CD4-positive, alpha-beta T cell (primary cell): ENCODE results near the gene C7orf57. TPM values are rescaled to one million over a fixed set of nuclear protein-coding genes. Genes with fewer than 3 reads are reported as not detected.

Source experiments
- ATAC-seq: fragments of 200-7000 bp; cut with Tn5 transposase; one replicate; pipeline ENCODE4 v1.10.0; 2022; ENCODE audit warnings: mild to moderate bottlenecking; ENCODE audit not compliant: poor library complexity
- CTCF ChIA-PET: fragments of 350-600 bp; sonication (Branson Sonifier 250); formaldehyde crosslinking; loops from one replicate; lab custom pipeline; 2021; ENCODE audit warnings: antibody characterized with exemption, inconsistent platforms; lab: Charles Lee
- POLR2A ChIA-PET: fragments of 350-600 bp; sonication (Branson Sonifier 250); formaldehyde crosslinking; loops from one replicate; lab custom pipeline; 2021; ENCODE audit warnings: antibody characterized with exemption, inconsistent platforms; lab: Charles Lee
- DNase-seq, 14 experiments: peaks; one replicate each; pipeline ENCODE4 v3.0.0-alpha.2; 2013 to 2020; ENCODE audit warnings: mixed read lengths in 2 of 14
- H3K27ac ChIP-seq, 2 donors: one replicate each; pipeline versions ENCODE4 v1.5.1 to v1.7.0; 2013; ENCODE audit warnings: low read length in 2 of 2, low read depth in 1 of 2, mild to moderate bottlenecking in 1 of 2
- H3K27me3 ChIP-seq, 2 experiments: 1 replicate in 1 of 2; 2 replicates in 1 of 2; pipeline versions ENCODE4 v1.6.1 to v1.7.0; 2013; ENCODE audit warnings: low read length in 2 of 2, control low read depth in 1 of 2, mild to moderate bottlenecking in 1 of 2, moderate library complexity in 1 of 2; ENCODE audit not compliant: insufficient read depth in 2 of 2, control insufficient read depth in 1 of 2
- H3K36me3 ChIP-seq: one replicate; pipeline ENCODE4 v1.6.1; 2013; ENCODE audit warnings: low read length, control low read depth; ENCODE audit not compliant: insufficient read depth
- H3K4me1 ChIP-seq: one replicate; pipeline ENCODE4 v1.6.1; 2013; ENCODE audit warnings: low read length, control low read depth; ENCODE audit not compliant: insufficient read depth
- H3K4me3 ChIP-seq: one replicate; pipeline ENCODE4 v1.5.1; 2013; ENCODE audit warnings: mild to moderate bottlenecking, low read length, moderate library complexity
- H3K9me3 ChIP-seq, 2 experiments: 1 replicate in 1 of 2; 2 replicates in 1 of 2; pipeline versions ENCODE4 v1.6.1 to v1.7.0; 2013; ENCODE audit warnings: low read length in 2 of 2, mild to moderate bottlenecking in 2 of 2, control low read depth in 1 of 2, moderate library complexity in 1 of 2; ENCODE audit not compliant: control insufficient read depth in 1 of 2, insufficient read depth in 1 of 2
- H3K27ac Mint-ChIP-seq: one replicate; pipeline ENCODE4 v1.8.0; 2020; ENCODE audit warnings: mixed read lengths
- H3K27me3 Mint-ChIP-seq: one replicate; pipeline ENCODE4 v1.8.0; 2021; ENCODE audit warnings: mixed read lengths
- H3K36me3 Mint-ChIP-seq: one replicate; pipeline ENCODE4 v1.8.0; 2021; ENCODE audit warnings: low read depth, mixed read lengths
- H3K4me1 Mint-ChIP-seq: one replicate; pipeline ENCODE4 v1.8.0; 2021; ENCODE audit warnings: low read depth, mixed read lengths
- H3K4me3 Mint-ChIP-seq: one replicate; pipeline ENCODE4 v1.8.0; 2020; ENCODE audit warnings: mild to moderate bottlenecking, mixed read lengths
- H3K9me3 Mint-ChIP-seq: one replicate; pipeline ENCODE4 v1.8.0; 2020; ENCODE audit warnings: mixed read lengths
- intact Hi-C, 2 experiments: fragments of 100-400 bp; cut with DNase I in 1 of 2; cut with micrococcal nuclease in 1 of 2; formaldehyde crosslinking; loops; one replicate each; pipeline versions ENCODE4 v1.15.1 to v1.9.0; 2023 to 2025; cut with DNase I, micrococcal nuclease
- total RNA-seq, 174 experiments: library from RNA in 2 of 174; stranded (reverse) in 2 of 174; gene quantifications; one replicate each; pipeline ENCODE4 v1.2.3 and lab custom pipeline; 2021 to 2026
- TF ChIP-seq, protein P1 (sequence below): fragments of 200-600 bp; IDR thresholded peaks from one replicate; pipeline ENCODE4 v1.8.0; 2022; ENCODE audit warnings: antibody characterized with exemption, mild to moderate bottlenecking

C7orf57 gene
- total RNA-seq, 2 experiments from 2014 or later, result 0.56 TPM; not detected in 1

DNA sequence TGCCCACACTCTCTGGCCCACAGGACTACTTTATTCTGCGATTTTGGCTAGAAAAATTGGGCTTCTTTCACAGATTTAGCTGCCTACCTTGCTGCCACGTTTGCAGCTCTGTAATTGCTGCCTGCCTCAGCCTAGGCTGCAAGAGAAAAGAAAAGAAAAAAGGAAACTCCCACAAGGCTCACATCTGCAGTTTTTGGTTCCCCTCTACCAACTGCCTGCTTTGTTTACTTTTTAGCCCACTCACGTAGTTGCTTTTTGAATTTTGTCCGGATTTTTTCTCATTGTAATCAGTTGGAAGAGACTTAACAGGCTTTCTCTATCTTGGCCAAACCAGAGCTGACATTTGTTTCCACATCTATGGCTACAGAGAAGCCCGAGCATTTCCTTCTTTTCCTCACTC lies 30.7 kb upstream of the C7orf57 start:
- Histone ChIP-seq H3K4me3 (no peak overlapping the region), H3K27ac (no peak overlapping the region), H3K36me3 (no peaks in the 10 kb centered on the region), H3K4me1 (no peaks in the 10 kb centered on the region), H3K9me3 (no peaks in the 10 kb centered on the region), H3K27me3 (no peaks in the 10 kb centered on the region)
- no peaks in the 10 kb centered on the region for H3K4me1 Mint-ChIP-seq
- no peak overlapping the region for H3K4me3 Mint-ChIP-seq
- no peak overlapping the region for H3K27ac Mint-ChIP-seq
- ChIA-PET POLR2A (no interaction called here), CTCF (no interaction called here)
- H3K9me3 Mint-ChIP-seq, result no peaks in the 10 kb centered on the region
- intact Hi-C loops, result no loop called here
- ATAC-seq (no peak), DNase-seq (no peak)
- H3K36me3 Mint-ChIP-seq, result no peaks in the 10 kb centered on the region
- peaks cover 9% of the 10 kb centered on the region for H3K27me3 Mint-ChIP-seq
- TF ChIP-seq, protein P1, sequence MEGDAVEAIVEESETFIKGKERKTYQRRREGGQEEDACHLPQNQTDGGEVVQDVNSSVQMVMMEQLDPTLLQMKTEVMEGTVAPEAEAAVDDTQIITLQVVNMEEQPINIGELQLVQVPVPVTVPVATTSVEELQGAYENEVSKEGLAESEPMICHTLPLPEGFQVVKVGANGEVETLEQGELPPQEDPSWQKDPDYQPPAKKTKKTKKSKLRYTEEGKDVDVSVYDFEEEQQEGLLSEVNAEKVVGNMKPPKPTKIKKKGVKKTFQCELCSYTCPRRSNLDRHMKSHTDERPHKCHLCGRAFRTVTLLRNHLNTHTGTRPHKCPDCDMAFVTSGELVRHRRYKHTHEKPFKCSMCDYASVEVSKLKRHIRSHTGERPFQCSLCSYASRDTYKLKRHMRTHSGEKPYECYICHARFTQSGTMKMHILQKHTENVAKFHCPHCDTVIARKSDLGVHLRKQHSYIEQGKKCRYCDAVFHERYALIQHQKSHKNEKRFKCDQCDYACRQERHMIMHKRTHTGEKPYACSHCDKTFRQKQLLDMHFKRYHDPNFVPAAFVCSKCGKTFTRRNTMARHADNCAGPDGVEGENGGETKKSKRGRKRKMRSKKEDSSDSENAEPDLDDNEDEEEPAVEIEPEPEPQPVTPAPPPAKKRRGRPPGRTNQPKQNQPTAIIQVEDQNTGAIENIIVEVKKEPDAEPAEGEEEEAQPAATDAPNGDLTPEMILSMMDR, result no peak

GRCh38 chr7:48006866-48007265 lies 28.5 kb upstream of the C7orf57 start:
- ChIA-PET CTCF (interaction anchor here (1.2 kb wide), 1 partner anchor 103 kb away, joined by 3 read pairs; no protein-coding TSS in a partner anchor), POLR2A (no interaction called here)
- no peaks in the 10 kb centered on the region for H3K36me3 ChIP-seq
- no peaks in the 10 kb centered on the region for H3K4me1 ChIP-seq
- ATAC-seq (no peak), DNase-seq (no peak)
- H3K27ac ChIP-seq, result no peak overlapping the region
- H3K4me3 ChIP-seq, result no peak overlapping the region
- intact Hi-C loops, result no loop called here
- no peaks in the 10 kb centered on the region for H3K27me3 ChIP-seq
- H3K4me3 Mint-ChIP-seq, result no peak overlapping the region
- H3K27me3 Mint-ChIP-seq, result peaks cover 15% of the 10 kb centered on the region
- TF ChIP-seq, protein P1, result no peak
- H3K36me3 Mint-ChIP-seq, result no peaks in the 10 kb centered on the region
- no peaks in the 10 kb centered on the region for H3K4me1 Mint-ChIP-seq
- H3K27ac Mint-ChIP-seq, result no peak overlapping the region
- H3K9me3 Mint-ChIP-seq, result no peaks in the 10 kb centered on the region
- H3K9me3 ChIP-seq, result no peaks in the 10 kb centered on the region

DNA sequence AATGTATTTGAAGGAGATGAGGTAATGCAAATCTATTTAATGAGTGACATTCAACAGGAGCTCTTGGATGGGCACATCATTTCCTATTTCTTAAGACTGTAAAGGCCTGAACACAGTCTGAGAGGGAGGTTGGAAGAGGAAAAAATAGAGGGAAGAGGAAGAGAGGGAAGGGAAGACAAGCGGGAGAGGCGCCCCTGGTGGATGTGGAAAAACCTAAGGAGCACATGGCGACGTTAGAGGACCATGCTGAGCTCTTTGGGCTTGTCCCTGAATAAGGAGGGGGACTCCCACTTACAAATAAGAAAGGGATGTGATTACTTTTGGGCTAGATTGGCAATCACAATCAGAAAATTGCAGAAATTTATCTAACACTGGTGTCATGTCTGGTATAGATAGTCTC lies 26.1 kb upstream of the C7orf57 start:
- ChIA-PET CTCF (no interaction called here), POLR2A (no interaction called here)
- Mint-ChIP-seq H3K27me3 (peaks cover 11% of the 10 kb centered on the region), H3K36me3 (no peaks in the 10 kb centered on the region), H3K27ac (no peak overlapping the region), H3K4me1 (no peaks in the 10 kb centered on the region), H3K9me3 (no peaks in the 10 kb centered on the region), H3K4me3 (no peak overlapping the region)
- DNase-seq, result no peak
- Histone ChIP-seq H3K4me1 (no peaks in the 10 kb centered on the region), H3K27ac (no peak overlapping the region), H3K4me3 (no peak overlapping the region), H3K36me3 (no peaks in the 10 kb centered on the region), H3K9me3 (no peaks in the 10 kb centered on the region), H3K27me3 (no peaks in the 10 kb centered on the region)
- no peak for ATAC-seq
- intact Hi-C loops, result no loop called here
- TF ChIP-seq, protein P1, result no peak
